HTERT RPE-1 (cell line): ENCODE data around the gene FHL2.

Experiments
- in situ Hi-C: fragments of 300-500 bp; cut with MboI; formaldehyde crosslinking; loops from 4 replicates; pipeline ENCODE4 v1.14.3; 2020; ENCODE audit warnings: low sequenced_read_pairs

The FHL2 gene

DNA sequence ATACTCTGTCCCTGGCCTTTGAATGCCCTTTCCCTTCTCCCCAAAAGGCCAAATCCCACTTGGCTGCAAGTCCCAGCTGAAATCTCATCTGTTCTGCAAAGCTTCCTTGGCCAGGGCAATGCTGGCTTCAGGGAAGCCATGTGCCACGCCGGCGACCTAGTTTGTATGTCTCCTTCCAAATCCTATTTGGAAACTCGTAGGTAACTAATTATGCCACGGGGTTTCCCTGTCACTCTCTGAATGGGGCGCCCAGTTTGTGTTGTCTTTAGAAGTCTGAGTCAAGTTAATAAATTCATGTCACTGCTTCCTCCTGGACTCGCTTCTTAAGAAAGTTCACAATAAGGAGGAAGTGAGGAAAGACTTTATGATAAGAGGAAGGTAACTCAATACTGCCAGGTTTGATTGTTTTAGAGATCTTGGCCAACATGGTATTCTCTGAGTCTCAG is 19.1 kb downstream of the FHL2 start:
- in situ Hi-C loops = no loop called here

- in situ Hi-C loops = no loop called here
These were observed 19.9 kb downstream of the FHL2 start for GRCh38 chr2:105378921-105379383.

- in situ Hi-C loops = no loop called here
These were observed 20.5 kb downstream of the FHL2 start for GRCh38 chr2:105378276-105378840.

GRCh38 chr2:105377871-105378270 is 21.0 kb downstream of the FHL2 start:
- in situ Hi-C loops = no loop called here

DNA sequence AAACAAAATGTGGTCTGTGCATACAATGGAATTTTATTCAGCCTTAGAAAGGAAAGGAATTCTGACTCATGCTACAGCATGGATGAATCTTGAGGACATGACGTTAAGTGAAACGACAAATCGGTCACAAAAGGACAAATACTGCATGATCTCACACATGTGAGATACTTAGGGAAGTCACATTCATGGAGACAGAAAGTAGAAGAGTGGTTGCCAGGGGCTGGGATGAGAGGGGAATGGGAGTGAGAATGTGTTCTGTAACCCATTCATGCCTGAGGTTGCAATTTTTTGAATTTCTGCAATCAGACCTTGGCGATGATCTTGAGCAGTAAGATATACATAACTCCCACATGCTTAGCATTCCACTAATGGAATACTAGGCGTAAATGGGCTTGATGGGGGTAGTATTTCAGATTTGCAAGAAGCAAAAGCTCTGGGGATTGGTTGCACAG is 22.0 kb downstream of the FHL2 start:
- in situ Hi-C loops = no loop called here

- in situ Hi-C loops = no loop called here
These were observed 22.8 kb downstream of the FHL2 start for GRCh38 chr2:105376010-105376409.

DNA sequence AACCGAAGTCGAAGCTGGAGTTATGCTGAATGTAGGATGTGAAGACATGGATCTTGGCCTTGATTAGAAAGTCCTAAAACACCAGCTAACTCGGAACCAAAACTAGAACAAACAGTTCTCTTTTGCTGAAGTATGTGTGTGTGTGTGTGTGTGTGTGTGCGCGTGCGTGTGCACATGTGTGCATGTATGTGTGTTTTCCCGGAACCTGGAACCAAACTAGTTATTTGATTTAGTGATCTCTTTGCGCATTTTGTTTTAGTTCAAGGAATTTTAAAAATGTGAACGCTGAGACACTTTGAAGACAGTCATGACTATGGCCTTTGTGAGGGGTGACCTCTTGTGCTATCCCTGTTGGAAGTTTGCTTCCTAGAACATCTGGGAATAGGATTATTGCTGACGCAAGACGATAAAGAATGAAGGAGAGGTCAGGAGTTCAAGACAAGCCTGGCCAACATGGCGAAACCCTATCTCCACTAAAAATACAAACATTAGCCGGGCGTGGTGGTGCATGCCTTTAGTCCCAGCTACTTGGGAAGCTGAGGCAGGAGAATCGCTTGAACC is 23.8 kb downstream of the FHL2 start:
- in situ Hi-C loops = no loop called here

GRCh38 chr2:105373895-105374401 is 24.9 kb downstream of the FHL2 start:
- in situ Hi-C loops = no loop called here

GRCh38 chr2:105373344-105373781 is 25.5 kb downstream of the FHL2 start:
- in situ Hi-C loops = no loop called here

DNA sequence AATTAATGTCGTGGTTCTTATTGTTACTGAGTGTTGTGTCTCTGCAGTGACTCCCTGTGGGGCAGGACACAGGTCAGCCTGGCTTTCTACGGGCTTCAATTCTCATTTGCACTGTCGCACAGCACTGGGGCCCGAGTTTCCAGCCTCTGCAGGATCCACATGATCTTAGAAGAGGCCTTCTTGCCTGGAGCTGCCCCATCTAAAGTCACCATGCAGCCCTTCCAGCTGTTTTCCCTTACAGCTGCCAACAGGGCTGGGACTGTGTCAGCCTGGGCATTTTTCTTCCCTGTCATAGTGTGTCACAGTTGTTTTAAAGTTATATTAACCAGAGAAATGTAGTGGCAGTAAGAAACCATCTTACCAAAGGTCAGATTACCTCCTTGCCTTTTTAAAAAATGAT is 27.0 kb downstream of the FHL2 start:
- in situ Hi-C loops = no loop called here

GRCh38 chr2:105371156-105371555 is 27.7 kb downstream of the FHL2 start:
- in situ Hi-C loops = no loop called here

- in situ Hi-C loops = no loop called here
These were observed 28.8 kb downstream of the FHL2 start for GRCh38 chr2:105369777-105370690.

- in situ Hi-C loops = no loop called here
These were observed 30.0 kb downstream of the FHL2 start for GRCh38 chr2:105368759-105369408.

DNA sequence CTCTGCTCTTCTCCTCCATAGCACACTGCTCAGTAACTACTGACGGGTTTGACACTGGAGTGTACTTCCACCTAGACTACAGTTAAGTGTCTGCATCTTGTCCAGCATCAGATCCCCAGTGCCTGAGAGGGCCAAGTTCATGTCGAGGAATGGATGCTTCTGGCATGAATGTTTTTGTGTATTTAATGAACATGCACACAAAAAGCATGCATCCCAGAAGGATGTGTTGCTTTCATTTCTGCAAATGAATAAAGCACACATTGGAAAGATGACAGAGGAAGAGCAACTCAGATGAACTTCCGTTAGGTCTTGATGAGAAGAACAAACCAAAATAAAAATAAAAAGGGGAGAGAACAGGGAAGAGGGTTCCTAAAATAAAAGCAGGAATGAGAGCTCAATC is 33.6 kb downstream of the FHL2 start:
- in situ Hi-C loops = no loop called here

- in situ Hi-C loops = no loop called here
These were observed 34.3 kb downstream of the FHL2 start for GRCh38 chr2:105364436-105365139.

GRCh38 chr2:105362862-105363591 is 35.8 kb downstream of the FHL2 start:
- in situ Hi-C loops = no loop called here

DNA sequence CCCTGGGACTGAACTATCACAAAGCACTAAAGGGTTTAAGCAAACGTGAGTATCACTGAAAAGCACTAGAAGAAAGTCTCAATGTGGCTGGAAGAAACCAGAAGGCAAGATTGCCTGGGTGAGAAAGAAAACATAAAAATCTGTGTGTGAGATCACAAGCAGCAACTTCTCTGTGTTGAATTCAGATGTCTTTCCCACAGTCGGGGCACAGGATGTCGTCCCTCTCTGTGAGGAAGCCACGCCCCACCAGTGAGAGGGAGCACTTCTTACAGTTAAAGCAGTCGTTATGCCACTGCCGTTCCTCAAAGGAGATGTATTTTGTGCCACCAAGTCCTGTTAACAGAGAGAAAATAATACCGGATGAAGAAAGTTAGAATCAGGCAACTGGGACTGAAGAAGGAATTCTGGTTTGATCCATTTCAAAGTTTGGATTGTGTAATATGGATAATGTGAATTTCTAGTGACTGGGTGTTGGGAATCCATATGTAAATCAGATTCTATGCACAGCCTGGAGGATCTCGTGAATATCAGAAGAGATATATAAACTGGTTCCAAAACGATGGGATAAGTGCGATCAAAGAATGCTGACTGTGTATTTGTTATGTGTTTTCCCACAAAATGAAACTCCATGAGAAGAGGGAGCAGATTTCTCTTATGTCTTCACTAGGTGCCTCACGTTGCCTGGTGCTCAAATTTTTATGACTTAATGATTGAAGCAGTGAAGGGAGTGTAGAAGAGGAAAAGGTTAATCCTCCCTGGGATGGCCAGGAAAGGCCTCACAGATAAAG is 37.6 kb downstream of the FHL2 start:
- in situ Hi-C loops = no loop called here

DNA sequence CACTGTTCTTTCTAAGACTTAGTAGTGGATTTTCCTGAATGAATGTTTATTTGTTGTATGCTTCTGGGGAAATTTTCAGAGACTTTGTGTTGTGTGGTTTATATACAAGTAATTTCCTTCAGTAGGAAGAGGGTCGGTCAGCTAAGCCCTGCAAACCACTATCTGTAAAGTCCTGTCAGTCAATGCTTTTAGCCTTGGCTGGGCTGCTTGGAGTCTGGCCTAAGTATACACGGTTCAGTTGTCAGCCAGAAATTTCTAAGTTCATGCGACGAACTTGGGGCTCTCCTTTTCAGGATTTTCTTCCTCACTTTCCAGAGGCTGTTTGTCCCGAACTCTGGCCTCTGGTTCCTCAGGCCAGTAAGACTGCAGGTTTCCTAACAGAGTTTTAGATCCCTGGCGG is 40.3 kb downstream of the FHL2 start:
- in situ Hi-C loops = no loop called here

GRCh38 chr2:105357122-105357521 is 41.7 kb downstream of the FHL2 start:
- in situ Hi-C loops = no loop called here
